Central memory CD8-positive, alpha-beta T cell (primary cell): ENCODE measurements around the gene C16orf92.

Experiments used
- ATAC-seq: fragments of 150-1000 bp; cut with Tn5 transposase; replicated peaks from 2 replicates; pipeline ENCODE4 v1.10.0; 2022; ENCODE audit warnings: mild to moderate bottlenecking, moderate FRiP score, moderate number of reproducible peaks; ENCODE audit not compliant: poor library complexity, severe bottlenecking; ENCODE audit errors: extremely low read depth
- DNase-seq, 2 donors: peaks; one replicate each; pipeline ENCODE4 v3.0.0; 2021; ENCODE audit warnings: low spot score in 2 of 2
- H3K27ac Mint-ChIP-seq: one replicate; pipeline ENCODE4 v1.8.0; 2022; ENCODE audit warnings: low read depth, mild to moderate bottlenecking, moderate library complexity, mixed read lengths
- H3K27me3 Mint-ChIP-seq: one replicate; pipeline ENCODE4 v1.8.0; 2022; ENCODE audit warnings: mixed read lengths
- H3K36me3 Mint-ChIP-seq: one replicate; pipeline ENCODE4 v1.8.0; 2022; ENCODE audit warnings: mild to moderate bottlenecking, moderate library complexity, mixed read lengths; ENCODE audit not compliant: insufficient read depth
- H3K4me1 Mint-ChIP-seq: one replicate; pipeline ENCODE4 v1.8.0; 2022; ENCODE audit warnings: mixed read lengths
- H3K4me3 Mint-ChIP-seq: one replicate; pipeline ENCODE4 v1.8.0; 2022; ENCODE audit warnings: mild to moderate bottlenecking, moderate library complexity, mixed read lengths
- H3K9me3 Mint-ChIP-seq: one replicate; pipeline ENCODE4 v1.8.0; 2022; ENCODE audit warnings: mixed read lengths

The C16orf92 gene

GRCh38 chr16:29992344-29992967 lies 30.5 kb upstream of the C16orf92 start:
- H3K36me3 Mint-ChIP-seq: peaks cover 35% of the 10 kb centered on the region
- no peak overlapping the region for H3K4me3 Mint-ChIP-seq
- peaks cover 31% of the 10 kb centered on the region for H3K4me1 Mint-ChIP-seq
- no peaks in the 10 kb centered on the region for H3K27me3 Mint-ChIP-seq
- ATAC-seq (no peak), DNase-seq (no peak)
- no peak overlapping the region for H3K27ac Mint-ChIP-seq
- H3K9me3 Mint-ChIP-seq: no peaks in the 10 kb centered on the region

- no peaks in the 10 kb centered on the region for H3K9me3 Mint-ChIP-seq
- ATAC-seq: no peak
- no peak for DNase-seq
- H3K4me1 Mint-ChIP-seq: peaks cover 31% of the 10 kb centered on the region
- peaks cover 34% of the 10 kb centered on the region for H3K36me3 Mint-ChIP-seq
- H3K4me3 Mint-ChIP-seq: no peak overlapping the region
- H3K27me3 Mint-ChIP-seq: no peaks in the 10 kb centered on the region
- H3K27ac Mint-ChIP-seq: no peak overlapping the region
Observed at GRCh38 chr16:29993191-29993902, 29.7 kb upstream of the C16orf92 start.

- Mint-ChIP-seq H3K27ac (no peak overlapping the region), H3K4me3 (peak overlapping the region; percentile 99), H3K4me1 (peaks cover 33% of the 10 kb centered on the region), H3K36me3 (peaks cover 32% of the 10 kb centered on the region), H3K27me3 (no peaks in the 10 kb centered on the region), H3K9me3 (no peaks in the 10 kb centered on the region)
- no peak for DNase-seq
- no peak for ATAC-seq
Observed at GRCh38 chr16:29993903-29994599, 28.9 kb upstream of the C16orf92 start.

GRCh38 chr16:29994600-29995323 lies 28.2 kb upstream of the C16orf92 start:
- Mint-ChIP-seq H3K4me1 (peaks cover 40% of the 10 kb centered on the region), H3K9me3 (no peaks in the 10 kb centered on the region), H3K27ac (peak overlapping the region; percentile 96), H3K27me3 (no peaks in the 10 kb centered on the region), H3K4me3 (peak overlapping the region; percentile 99), H3K36me3 (peaks cover 30% of the 10 kb centered on the region)
- DNase-seq (no peak), ATAC-seq (no peak)

- no peaks in the 10 kb centered on the region for H3K27me3 Mint-ChIP-seq
- H3K4me3 Mint-ChIP-seq: peak within 1 kb of the TSS; percentile 99
- ATAC-seq (peak; percentile 69), DNase-seq (peak; percentile 75 to 77)
- peaks cover 32% of the 10 kb centered on the region for H3K36me3 Mint-ChIP-seq
- H3K4me1 Mint-ChIP-seq: peaks cover 40% of the 10 kb centered on the region
- H3K9me3 Mint-ChIP-seq: no peaks in the 10 kb centered on the region
- H3K27ac Mint-ChIP-seq: peak within 1 kb of the TSS; percentile 96
Observed at GRCh38 chr16:29995324-29995910, 27.6 kb upstream of the C16orf92 start, which contains the start of gene HIRIP3. TSS of gene HIRIP3 (minus strand) at chr16:29995617. CDS start at chr16:29995605, 12 bp downstream.

- ATAC-seq: peak; percentile 99
- H3K36me3 Mint-ChIP-seq: peaks cover 32% of the 10 kb centered on the region
- H3K4me3 Mint-ChIP-seq: peak within 1 kb of the TSS; percentile 99
- H3K27ac Mint-ChIP-seq: peak within 1 kb of the TSS; percentile 96
- H3K9me3 Mint-ChIP-seq: no peaks in the 10 kb centered on the region
- peak; percentile 97 to 98 for DNase-seq
- H3K27me3 Mint-ChIP-seq: no peaks in the 10 kb centered on the region
- peaks cover 40% of the 10 kb centered on the region for H3K4me1 Mint-ChIP-seq
Observed at GRCh38 chr16:29995911-29996765, 26.9 kb upstream of the C16orf92 start, which contains the start of gene INO80E. TSS of gene INO80E (plus strand) at chr16:29996241. CDS start at chr16:29996311, 70 bp downstream.

GRCh38 chr16:29996766-29997250 lies 26.2 kb upstream of the C16orf92 start:
- peak overlapping the region; percentile 96 for H3K27ac Mint-ChIP-seq
- DNase-seq (no peak), ATAC-seq (no peak)
- H3K27me3 Mint-ChIP-seq: no peaks in the 10 kb centered on the region
- peaks cover 43% of the 10 kb centered on the region for H3K4me1 Mint-ChIP-seq
- peak overlapping the region; percentile 99 for H3K4me3 Mint-ChIP-seq
- H3K36me3 Mint-ChIP-seq: peaks cover 31% of the 10 kb centered on the region
- no peaks in the 10 kb centered on the region for H3K9me3 Mint-ChIP-seq

- ATAC-seq (no peak), DNase-seq (no peak)
- Mint-ChIP-seq H3K27me3 (no peaks in the 10 kb centered on the region), H3K36me3 (peaks cover 31% of the 10 kb centered on the region), H3K9me3 (no peaks in the 10 kb centered on the region), H3K4me3 (no peak overlapping the region), H3K27ac (no peak overlapping the region), H3K4me1 (peaks cover 43% of the 10 kb centered on the region)
Observed at GRCh38 chr16:29999605-30000004, 23.4 kb upstream of the C16orf92 start.

- peaks cover 21% of the 10 kb centered on the region for H3K36me3 Mint-ChIP-seq
- H3K4me1 Mint-ChIP-seq: peaks cover 31% of the 10 kb centered on the region
- no peak for ATAC-seq
Observed at GRCh38 chr16:30000735-30001631, 22.0 kb upstream of the C16orf92 start.

GRCh38 chr16:30002614-30003346 lies 20.2 kb upstream of the C16orf92 start:
- Mint-ChIP-seq H3K4me3 (no peak overlapping the region), H3K36me3 (peaks cover 10% of the 10 kb centered on the region), H3K9me3 (no peaks in the 10 kb centered on the region), H3K27ac (peak overlapping the region; percentile 41), H3K4me1 (peaks cover 20% of the 10 kb centered on the region), H3K27me3 (peaks cover 1% of the 10 kb centered on the region)
- no peak for DNase-seq
- no peak for ATAC-seq

More at GRCh38 chr16:30000735-30001631, 22.0 kb upstream of the C16orf92 start:
- Mint-ChIP-seq H3K27me3 (no peaks in the 10 kb centered on the region), H3K9me3 (no peaks in the 10 kb centered on the region), H3K27ac (no peak overlapping the region), H3K4me3 (no peak overlapping the region)
- no peak for DNase-seq
